NCI-H2029 (cell line): ENCODE measurements around the gene SIGLEC15.

Experiments
- DNase-seq: peaks from one replicate; lab custom pipeline; 2025; lab: John Stamatoyannopoulos, UW

SIGLEC15 gene

GRCh38 chr18:45879681-45880655 lies 54.5 kb downstream of the SIGLEC15 start:
- peak; percentile 2 for DNase-seq

GRCh38 chr18:45880876-45881558 lies 55.5 kb downstream of the SIGLEC15 start:
- DNase-seq = no peak

GRCh38 chr18:45887585-45887984 lies 62.1 kb downstream of the SIGLEC15 start:
- no peak for DNase-seq

GRCh38 chr18:45889419-45890064 lies 64.1 kb downstream of the SIGLEC15 start:
- no peak for DNase-seq

- DNase-seq = no peak
These were observed 65.1 kb downstream of the SIGLEC15 start for GRCh38 chr18:45890606-45891005.

GRCh38 chr18:45891806-45892205 lies 66.3 kb downstream of the SIGLEC15 start:
- DNase-seq = no peak
